NCI-H2081 (cell line): ENCODE data around the gene RUBCNL.
"Not testable (repeated sequence)": the region's sequence is repeated elsewhere in the genome, so short reads cannot be mapped to it uniquely, and the experiment has no call there.

Experiments
- DNase-seq, 2 experiments: peaks; one replicate each; lab custom pipeline; 2025; lab: John Stamatoyannopoulos, UW

RUBCNL gene, protein sequence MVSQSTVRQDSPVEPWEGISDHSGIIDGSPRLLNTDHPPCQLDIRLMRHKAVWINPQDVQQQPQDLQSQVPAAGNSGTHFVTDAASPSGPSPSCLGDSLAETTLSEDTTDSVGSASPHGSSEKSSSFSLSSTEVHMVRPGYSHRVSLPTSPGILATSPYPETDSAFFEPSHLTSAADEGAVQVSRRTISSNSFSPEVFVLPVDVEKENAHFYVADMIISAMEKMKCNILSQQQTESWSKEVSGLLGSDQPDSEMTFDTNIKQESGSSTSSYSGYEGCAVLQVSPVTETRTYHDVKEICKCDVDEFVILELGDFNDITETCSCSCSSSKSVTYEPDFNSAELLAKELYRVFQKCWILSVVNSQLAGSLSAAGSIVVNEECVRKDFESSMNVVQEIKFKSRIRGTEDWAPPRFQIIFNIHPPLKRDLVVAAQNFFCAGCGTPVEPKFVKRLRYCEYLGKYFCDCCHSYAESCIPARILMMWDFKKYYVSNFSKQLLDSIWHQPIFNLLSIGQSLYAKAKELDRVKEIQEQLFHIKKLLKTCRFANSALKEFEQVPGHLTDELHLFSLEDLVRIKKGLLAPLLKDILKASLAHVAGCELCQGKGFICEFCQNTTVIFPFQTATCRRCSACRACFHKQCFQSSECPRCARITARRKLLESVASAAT

GRCh38 chr13:46387064-46387851, at the start of gene RUBCNL:
Gene RUBCNL, minus strand, starts transcription at chr13:46387252. Its CDS starts 14,777 bp downstream, at chr13:46372475.
- DNase-seq, result peak in 1 of 2 experiments; percentile 15

DNA sequence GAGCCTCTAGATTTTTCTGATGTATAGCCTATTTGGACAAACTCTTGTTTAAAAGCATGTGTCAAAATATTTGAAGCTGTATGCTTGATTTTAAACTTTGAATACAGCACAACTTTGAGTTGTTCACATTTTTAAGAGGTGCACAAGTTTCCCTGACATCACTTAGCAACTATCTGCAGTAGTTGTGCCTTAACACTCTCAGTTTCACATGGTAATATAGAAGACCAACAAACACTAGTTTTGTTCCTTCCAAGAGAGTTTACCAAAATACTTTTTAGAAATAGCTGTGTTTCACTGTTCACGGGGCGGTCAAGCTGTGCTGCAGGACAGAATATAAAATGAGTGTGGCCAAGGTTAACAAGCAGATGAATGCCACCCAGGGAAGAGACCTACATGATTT, 42.5 kb upstream of the RUBCNL start:
- DNase-seq, result not testable (repeated sequence)

GRCh38 chr13:46405457-46405856, 18.4 kb upstream of the RUBCNL start:
- no peak for DNase-seq

- no peak for DNase-seq
These were observed 17.7 kb upstream of the RUBCNL start for GRCh38 chr13:46404733-46405100.

DNA sequence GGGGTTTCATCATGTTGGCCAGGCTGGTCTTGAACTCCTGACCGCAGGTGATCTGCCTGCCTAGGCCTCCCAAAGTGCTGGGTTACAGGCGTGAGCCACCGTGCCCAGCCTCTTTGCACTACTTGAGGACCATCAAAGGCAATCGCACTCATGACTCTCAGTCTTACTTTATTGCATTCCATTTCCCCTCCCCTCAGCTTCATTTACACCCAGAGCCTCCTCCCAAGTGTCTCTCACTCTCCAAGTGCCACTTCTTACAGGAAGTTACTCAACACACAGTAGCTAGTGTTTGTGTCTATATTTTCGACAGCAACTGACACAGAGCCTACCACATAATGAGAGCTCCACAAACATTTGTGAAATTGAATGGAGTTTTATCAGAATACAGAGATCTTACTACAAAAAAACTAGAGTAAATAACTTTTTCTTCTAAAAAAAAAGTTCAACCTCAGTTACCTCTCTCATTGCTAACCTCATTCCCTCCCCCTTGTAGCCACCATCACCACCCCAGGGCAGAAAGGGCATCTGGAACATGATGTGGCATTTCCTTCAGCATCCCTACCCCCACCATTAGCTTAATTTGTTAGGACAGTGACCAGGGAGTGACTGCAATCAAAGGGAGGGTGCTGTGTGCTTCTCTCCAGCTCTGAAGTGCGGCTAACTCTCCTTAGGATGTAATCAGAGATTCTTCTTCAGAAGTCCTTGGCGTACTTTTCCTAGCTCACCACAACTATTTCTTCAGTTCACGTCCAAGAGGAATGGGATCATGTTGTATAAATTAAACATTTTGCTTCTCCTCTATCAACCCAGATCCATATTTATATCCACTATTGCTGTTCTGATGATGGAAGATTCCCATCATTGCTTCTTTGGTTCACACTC, 17.0 kb upstream of the RUBCNL start:
- no peak for DNase-seq

DNA sequence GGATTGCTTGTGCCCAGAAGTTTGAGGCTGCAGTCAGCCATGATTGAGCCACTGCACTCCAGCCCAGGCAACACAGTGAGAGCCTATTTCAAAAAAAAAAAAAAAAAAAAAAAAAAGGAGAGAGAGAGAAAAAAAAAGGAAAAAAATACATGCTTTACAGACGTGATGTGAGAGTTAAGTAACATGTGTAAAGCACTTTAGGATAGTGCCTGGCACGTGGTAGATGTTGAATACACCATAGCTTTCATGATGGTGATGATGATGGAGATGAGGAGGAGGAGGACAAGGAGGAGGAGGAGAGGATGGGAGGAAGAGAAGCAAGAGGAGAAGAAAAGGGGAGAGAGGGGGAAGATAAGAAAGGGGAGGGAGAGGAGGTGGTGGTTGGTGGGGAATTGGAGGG, 15.1 kb upstream of the RUBCNL start:
- no peak for DNase-seq

DNA sequence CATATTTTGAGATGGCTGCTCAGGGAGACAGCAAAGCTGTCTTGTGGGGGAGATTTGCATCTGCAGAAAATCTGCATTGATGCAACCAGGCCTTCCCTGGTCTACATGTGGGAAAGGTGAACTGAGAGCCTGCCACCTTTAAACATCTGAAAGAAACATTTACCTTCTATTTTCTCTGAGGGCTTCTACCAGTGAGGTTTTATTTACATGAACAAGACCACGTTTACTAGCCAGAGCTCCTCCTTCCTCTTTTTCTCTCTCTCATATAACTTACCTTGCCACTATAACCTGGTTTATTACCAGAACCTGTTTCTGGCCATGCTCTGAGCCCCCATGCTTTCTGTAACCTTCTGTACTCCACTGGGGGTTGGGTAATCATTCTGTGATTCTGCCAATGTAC, 14.4 kb upstream of the RUBCNL start:
- no peak for DNase-seq

- DNase-seq, result no peak
These were observed 9.3 kb upstream of the RUBCNL start for GRCh38 chr13:46396341-46396740.

- no peak for DNase-seq
These were observed 5.9 kb upstream of the RUBCNL start for GRCh38 chr13:46392967-46393366.

GRCh38 chr13:46389457-46390451, 2.7 kb upstream of the RUBCNL start:
- no peak for DNase-seq

DNA sequence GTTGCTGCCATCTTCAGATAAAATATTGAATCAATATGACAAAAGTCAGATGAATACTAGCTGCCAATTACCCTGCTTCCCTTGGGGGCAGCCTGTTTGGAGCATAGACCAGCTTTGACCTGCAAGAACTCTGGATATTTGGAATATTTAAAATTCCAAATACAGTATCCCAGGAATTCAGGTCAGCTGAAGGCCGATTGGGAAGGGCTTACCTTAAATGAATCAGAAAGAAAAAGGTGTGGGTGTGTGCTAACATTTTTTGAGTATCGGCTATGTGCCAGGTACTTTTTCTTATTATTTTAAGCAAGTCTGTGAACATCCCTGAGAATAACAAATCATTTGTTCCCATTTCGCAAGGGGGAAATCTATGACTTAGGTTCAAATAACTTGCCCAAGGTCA, 1.8 kb upstream of the RUBCNL start:
- DNase-seq, result no peak

DNA sequence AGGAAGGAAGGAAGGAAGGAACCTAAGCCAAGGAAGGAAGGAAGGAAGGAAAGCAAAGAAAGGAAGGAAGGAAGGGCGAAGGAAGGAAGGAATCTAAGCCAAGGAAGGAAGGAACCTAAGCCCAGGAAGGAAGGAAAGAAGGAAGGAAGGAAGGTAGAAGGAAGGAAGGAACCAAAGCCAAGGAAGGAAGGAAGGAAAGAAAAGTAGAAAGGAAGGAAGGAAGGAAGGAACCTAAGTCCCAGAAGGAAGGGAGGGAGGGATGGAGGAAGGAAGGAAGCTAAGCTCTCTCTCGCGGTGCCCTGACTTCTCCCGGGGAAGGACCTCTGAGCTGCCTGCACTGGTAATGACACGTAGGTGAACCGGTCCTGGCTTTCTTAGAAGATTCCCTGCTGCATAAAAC, 1.3 kb upstream of the RUBCNL start:
- no peak for DNase-seq

GRCh38 chr13:46386392-46387063, 524 bp downstream of the RUBCNL start:
- no peak for DNase-seq

DNA sequence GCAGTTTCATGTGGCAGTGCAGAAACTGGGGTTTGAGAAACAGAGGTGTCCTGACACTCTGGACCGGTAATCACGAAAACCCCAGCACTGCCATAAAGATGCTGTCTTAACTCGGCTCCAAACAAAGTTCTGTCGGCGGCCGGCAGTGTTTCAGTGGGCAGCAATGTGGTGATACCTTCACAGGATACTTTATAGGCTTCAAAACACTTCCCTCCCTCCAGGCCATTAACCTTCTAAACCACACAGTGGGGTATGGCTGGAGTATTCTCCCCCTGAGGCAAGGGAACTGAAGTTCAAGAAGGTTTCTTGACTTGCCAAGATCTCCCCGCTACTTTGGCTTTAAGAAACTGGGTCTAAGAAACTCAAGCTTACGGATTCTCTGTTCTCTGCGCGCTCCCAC, 1.1 kb downstream of the RUBCNL start:
- DNase-seq, result no peak

GRCh38 chr13:46383383-46383782, 3.7 kb downstream of the RUBCNL start:
- DNase-seq, result no peak

DNA sequence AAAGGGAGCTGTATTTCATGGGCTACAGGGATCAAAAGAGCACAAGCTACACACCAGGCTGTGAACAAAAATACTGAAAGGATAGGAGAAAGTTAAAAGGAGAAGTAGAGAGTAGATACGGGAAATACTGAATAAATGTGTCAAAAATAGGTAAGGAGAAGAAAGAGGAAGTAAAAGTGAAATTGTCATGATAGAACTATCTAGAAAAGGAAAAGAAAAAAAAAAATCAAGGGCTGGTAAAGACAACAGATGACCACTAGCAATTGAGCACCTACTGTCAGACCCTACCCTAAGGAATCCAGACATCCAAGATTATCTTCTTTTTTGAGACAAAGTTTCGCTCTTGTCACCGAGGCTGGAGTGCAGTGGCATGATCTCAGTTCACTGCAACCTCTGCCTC, 4.8 kb downstream of the RUBCNL start:
- DNase-seq, result no peak

DNA sequence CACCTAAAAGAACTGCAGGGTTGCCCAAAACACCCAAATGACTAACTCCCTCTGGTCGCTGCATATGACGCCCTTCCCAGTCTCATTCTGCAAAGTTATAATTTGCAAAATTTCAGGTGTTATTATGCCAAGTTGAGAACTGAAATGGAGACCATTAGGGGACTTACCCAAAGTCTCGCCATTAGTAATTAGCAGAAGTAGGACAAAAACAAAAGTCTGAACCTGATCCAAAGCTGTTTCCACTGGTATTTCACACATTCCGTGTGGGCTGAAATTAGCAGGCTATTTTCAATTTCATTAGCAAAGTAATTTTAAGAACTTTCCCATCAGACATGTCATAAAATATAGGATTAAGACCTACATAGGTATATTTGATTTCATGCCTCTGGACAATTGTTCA, 6.8 kb downstream of the RUBCNL start:
- no peak for DNase-seq

DNA sequence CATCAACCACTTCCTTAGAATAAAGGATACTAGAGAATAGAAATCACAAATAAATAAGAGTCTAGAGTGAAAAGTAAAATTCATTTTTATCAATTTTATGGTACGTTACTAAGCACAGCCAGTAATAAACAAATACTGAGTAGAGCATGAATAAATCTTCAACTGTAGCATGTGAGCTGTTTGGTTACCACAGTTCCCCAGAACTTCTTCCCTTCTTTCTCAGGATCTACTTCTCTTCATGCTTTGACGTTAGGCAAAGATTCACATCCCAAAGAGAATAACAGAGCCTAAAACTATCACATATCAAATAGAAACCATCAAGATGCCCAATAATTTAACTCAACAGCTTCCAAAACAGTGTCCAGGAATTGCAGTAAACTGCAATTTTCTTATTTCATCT, 7.4 kb downstream of the RUBCNL start:
- no peak for DNase-seq

DNA sequence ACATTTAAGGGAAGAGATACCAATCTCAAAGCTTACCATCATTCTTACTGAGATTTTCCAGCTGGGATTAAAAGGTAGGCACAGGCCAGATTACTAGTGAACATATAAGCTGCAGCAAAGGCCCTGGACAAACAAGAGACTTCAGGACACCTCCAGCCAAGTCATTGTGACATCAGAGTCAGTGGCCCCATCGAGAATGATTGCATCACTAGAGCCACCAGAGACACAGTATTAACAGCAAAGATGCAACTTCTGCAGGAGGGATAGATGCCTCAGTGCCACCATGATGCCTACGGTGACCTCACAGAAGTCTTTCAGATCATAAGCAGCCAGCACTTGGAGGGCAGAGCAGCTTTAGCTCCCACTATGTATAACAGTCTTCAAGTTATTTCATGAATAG, 8.6 kb downstream of the RUBCNL start:
- DNase-seq, result no peak

GRCh38 chr13:46377554-46377953, 9.5 kb downstream of the RUBCNL start:
- DNase-seq, result no peak
